ENCODE measurements around the gene GDF10. TPM values are rescaled to one million over a fixed set of nuclear protein-coding genes. Genes with fewer than 3 reads are reported as not detected.

The GDF10 gene
- total RNA-seq, 2 donors from 2014 or later, result 0.17 TPM; not detected in 1

DNA sequence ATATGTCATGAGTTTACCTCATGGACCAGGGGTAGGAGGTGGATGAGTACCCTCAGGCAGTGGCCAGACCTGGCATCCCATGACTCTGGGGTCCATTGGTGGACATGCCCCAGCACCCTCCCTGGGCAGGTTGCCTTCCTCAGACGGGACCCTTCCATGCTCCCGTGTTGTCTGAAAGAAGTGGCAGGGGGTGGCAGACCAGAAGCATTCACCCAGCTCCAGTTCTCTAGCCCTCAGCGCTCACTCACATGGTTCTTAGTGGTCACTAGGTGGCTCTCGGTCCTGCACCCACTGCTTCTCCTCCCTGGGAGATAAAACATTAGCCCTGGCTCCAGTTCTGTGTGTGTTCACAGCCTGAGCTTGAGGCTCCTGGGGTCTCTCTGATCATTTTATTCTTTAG is 54.2 kb downstream of the GDF10 start:
- Mint-ChIP-seq H3K27me3 (peaks cover 6% of the 10 kb centered on the region), H3K4me1 (no peaks in the 10 kb centered on the region), H3K27ac (peak overlapping the region; percentile 21), H3K36me3 (ENCODE audit: low read depth) (no peaks in the 10 kb centered on the region), H3K4me3 (no peak overlapping the region)
- ATAC-seq (no peak), DNase-seq (no peak)
- no peaks in the 10 kb centered on the region for H3K9me3 ChIP-seq (ENCODE audit: control insufficient read depth, low read length, poor library complexity, severe bottlenecking)

DNA sequence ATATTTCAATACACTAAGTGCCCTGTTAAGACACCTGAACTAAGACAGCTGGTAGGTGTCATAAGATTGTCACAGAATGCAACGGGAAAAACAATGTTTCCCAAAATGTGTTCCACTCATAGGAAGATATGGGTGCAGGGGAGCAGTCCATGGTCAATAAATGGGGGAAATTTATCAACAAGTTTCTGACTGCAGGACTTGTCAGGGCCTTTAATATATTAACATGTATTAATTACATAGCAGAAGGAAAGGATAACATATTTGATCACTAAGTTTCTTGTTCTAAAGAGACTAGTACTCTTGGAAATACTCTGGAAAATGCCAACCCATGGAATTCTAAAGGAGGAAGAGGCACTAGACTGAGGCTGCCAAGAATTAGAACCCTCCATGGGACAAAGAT is 54.9 kb downstream of the GDF10 start:
- ATAC-seq, result no peak
- H3K4me3 Mint-ChIP-seq, result no peak overlapping the region
- peaks cover 3% of the 10 kb centered on the region for H3K27me3 Mint-ChIP-seq
- no peaks in the 10 kb centered on the region for H3K36me3 Mint-ChIP-seq (ENCODE audit: low read depth)
- no peak overlapping the region for H3K27ac Mint-ChIP-seq
- DNase-seq, result no peak
- H3K9me3 ChIP-seq (ENCODE audit: control insufficient read depth, low read length, poor library complexity, severe bottlenecking), result no peaks in the 10 kb centered on the region
- no peaks in the 10 kb centered on the region for H3K4me1 Mint-ChIP-seq

GRCh38 chr10:47356708-47357107 is 56.7 kb downstream of the GDF10 start:
- no peaks in the 10 kb centered on the region for H3K4me1 Mint-ChIP-seq
- no peak for ATAC-seq
- no peak for DNase-seq
- H3K9me3 ChIP-seq (ENCODE audit: control insufficient read depth, low read length, poor library complexity, severe bottlenecking), result no peaks in the 10 kb centered on the region
- H3K27ac Mint-ChIP-seq, result no peak overlapping the region
- H3K4me3 Mint-ChIP-seq, result no peak overlapping the region
- H3K36me3 Mint-ChIP-seq (ENCODE audit: low read depth), result no peaks in the 10 kb centered on the region
- no peaks in the 10 kb centered on the region for H3K27me3 Mint-ChIP-seq

DNA sequence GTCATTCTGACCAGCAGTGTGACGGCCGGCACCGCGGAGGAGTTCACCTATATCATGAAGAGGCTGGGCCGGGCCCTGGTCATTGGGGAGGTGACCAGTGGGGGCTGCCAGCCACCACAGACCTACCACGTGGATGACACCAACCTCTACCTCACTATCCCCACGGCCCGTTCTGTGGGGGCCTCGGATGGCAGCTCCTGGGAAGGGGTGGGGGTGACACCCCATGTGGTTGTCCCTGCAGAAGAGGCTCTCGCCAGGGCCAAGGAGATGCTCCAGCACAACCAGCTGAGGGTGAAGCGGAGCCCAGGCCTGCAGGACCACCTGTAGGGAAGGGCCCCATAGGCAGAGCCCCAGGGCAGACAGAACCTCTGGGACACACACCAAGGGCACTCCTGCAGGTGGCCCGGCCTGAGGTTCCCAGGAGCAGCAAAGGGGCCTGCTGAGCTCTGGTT is 57.2 kb downstream of the GDF10 start:
- no peak overlapping the region for H3K27ac Mint-ChIP-seq
- DNase-seq (no peak), ATAC-seq (no peak)
- H3K9me3 ChIP-seq (ENCODE audit: control insufficient read depth, low read length, poor library complexity, severe bottlenecking), result no peaks in the 10 kb centered on the region
- H3K4me1 Mint-ChIP-seq, result no peaks in the 10 kb centered on the region
- no peaks in the 10 kb centered on the region for H3K27me3 Mint-ChIP-seq
- H3K4me3 Mint-ChIP-seq, result no peak overlapping the region
- H3K36me3 Mint-ChIP-seq (ENCODE audit: low read depth), result no peaks in the 10 kb centered on the region

DNA sequence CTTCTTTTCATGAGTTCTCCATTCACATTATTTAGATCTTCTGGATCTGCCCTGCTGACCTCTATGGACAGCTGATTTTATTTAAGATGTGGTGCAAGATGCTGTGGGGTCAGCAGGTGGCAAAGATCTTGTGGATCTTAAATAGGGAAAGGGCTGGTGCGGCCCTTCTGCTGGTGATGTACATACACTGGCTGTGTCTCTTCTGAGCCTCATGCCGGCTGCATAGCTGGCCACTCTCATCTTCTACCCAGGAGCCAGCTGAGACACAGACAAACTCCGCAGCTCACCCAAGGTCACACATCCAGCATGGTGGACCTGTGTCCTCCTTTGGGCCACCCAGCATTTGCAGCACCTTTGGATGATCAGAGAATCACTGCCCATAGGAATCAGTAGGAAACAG is 57.9 kb downstream of the GDF10 start:
- ATAC-seq (no peak), DNase-seq (no peak)
- H3K27ac Mint-ChIP-seq, result no peak overlapping the region
- H3K36me3 Mint-ChIP-seq (ENCODE audit: low read depth), result no peaks in the 10 kb centered on the region
- no peaks in the 10 kb centered on the region for H3K9me3 ChIP-seq (ENCODE audit: control insufficient read depth, low read length, poor library complexity, severe bottlenecking)
- no peaks in the 10 kb centered on the region for H3K27me3 Mint-ChIP-seq
- no peaks in the 10 kb centered on the region for H3K4me1 Mint-ChIP-seq
- H3K4me3 Mint-ChIP-seq, result no peak overlapping the region

GRCh38 chr10:47358457-47358856 is 58.5 kb downstream of the GDF10 start:
- H3K27ac Mint-ChIP-seq, result no peak overlapping the region
- H3K4me3 Mint-ChIP-seq, result no peak overlapping the region
- no peaks in the 10 kb centered on the region for H3K4me1 Mint-ChIP-seq
- DNase-seq (no peak), ATAC-seq (no peak)
- no peaks in the 10 kb centered on the region for H3K9me3 ChIP-seq (ENCODE audit: control insufficient read depth, low read length, poor library complexity, severe bottlenecking)
- H3K27me3 Mint-ChIP-seq, result no peaks in the 10 kb centered on the region
- no peaks in the 10 kb centered on the region for H3K36me3 Mint-ChIP-seq (ENCODE audit: low read depth)

GRCh38 chr10:47359101-47359500 is 59.1 kb downstream of the GDF10 start:
- H3K4me1 Mint-ChIP-seq, result no peaks in the 10 kb centered on the region
- H3K4me3 Mint-ChIP-seq, result no peak overlapping the region
- DNase-seq (no peak), ATAC-seq (no peak)
- H3K27ac Mint-ChIP-seq, result peak overlapping the region; percentile 49
- no peaks in the 10 kb centered on the region for H3K9me3 ChIP-seq (ENCODE audit: control insufficient read depth, low read length, poor library complexity, severe bottlenecking)
- H3K27me3 Mint-ChIP-seq, result peaks cover 3% of the 10 kb centered on the region
- no peaks in the 10 kb centered on the region for H3K36me3 Mint-ChIP-seq (ENCODE audit: low read depth)

DNA sequence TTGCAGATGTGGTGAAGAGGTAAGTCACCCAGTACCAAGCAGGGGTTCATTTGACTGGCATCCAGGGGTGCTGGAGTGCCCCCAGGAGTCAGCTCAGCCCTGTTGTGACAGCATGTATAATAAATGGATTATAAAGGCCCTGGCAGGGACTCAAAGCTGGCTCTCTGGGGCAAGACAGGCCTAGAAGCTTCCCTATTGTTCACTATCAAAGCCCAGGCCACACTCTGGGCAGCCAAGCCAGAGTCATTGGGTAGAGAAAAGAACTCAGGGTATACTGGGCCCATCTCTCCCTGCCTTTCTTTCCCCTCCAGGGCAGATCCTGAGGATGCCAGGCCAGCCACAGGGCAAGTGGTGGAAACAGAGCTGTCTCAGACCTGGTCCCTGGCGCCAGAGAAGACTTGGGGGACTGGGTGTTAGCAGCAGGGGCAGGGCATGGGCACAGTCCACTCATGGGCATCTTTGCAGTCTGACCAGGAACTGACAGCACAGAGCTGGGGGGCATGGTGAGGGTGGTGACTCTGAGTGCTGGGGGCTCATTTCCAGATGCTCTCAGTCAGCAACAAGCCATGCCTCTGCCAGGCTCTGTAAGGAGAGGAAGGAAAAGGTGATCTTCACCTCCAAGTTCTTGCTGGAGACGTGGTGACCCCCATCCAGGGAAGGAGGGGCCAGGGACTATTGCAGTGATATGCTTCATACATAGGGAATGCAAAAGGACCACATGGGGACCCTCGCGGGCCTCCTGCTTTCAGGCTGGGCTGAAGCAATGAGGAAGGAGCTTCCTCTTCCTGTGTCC is 59.8 kb downstream of the GDF10 start:
- H3K9me3 ChIP-seq (ENCODE audit: control insufficient read depth, low read length, poor library complexity, severe bottlenecking), result no peaks in the 10 kb centered on the region
- Mint-ChIP-seq H3K36me3 (ENCODE audit: low read depth) (no peaks in the 10 kb centered on the region), H3K27me3 (peaks cover 7% of the 10 kb centered on the region), H3K27ac (peak overlapping the region; percentile 49), H3K4me3 (no peak overlapping the region), H3K4me1 (no peaks in the 10 kb centered on the region)
- no peak for ATAC-seq
- no peak for DNase-seq

GRCh38 chr10:47360419-47361040 is 60.5 kb downstream of the GDF10 start:
- Mint-ChIP-seq H3K27ac (no peak overlapping the region), H3K4me1 (no peaks in the 10 kb centered on the region), H3K36me3 (ENCODE audit: low read depth) (no peaks in the 10 kb centered on the region), H3K27me3 (peaks cover 12% of the 10 kb centered on the region), H3K4me3 (no peak overlapping the region)
- H3K9me3 ChIP-seq (ENCODE audit: control insufficient read depth, low read length, poor library complexity, severe bottlenecking), result no peaks in the 10 kb centered on the region
- DNase-seq, result no peak
- ATAC-seq, result no peak

GRCh38 chr10:47361293-47361692 is 61.3 kb downstream of the GDF10 start:
- Mint-ChIP-seq H3K36me3 (ENCODE audit: low read depth) (no peaks in the 10 kb centered on the region), H3K27me3 (peaks cover 20% of the 10 kb centered on the region), H3K4me1 (peaks cover 4% of the 10 kb centered on the region), H3K27ac (no peak overlapping the region), H3K4me3 (no peak overlapping the region)
- ATAC-seq (no peak), DNase-seq (no peak)
- no peaks in the 10 kb centered on the region for H3K9me3 ChIP-seq (ENCODE audit: control insufficient read depth, low read length, poor library complexity, severe bottlenecking)

GRCh38 chr10:47362199-47362598 is 62.2 kb downstream of the GDF10 start:
- Mint-ChIP-seq H3K27ac (no peak overlapping the region), H3K27me3 (peaks cover 20% of the 10 kb centered on the region), H3K36me3 (ENCODE audit: low read depth) (no peaks in the 10 kb centered on the region), H3K4me3 (no peak overlapping the region), H3K4me1 (peaks cover 4% of the 10 kb centered on the region)
- no peaks in the 10 kb centered on the region for H3K9me3 ChIP-seq (ENCODE audit: control insufficient read depth, low read length, poor library complexity, severe bottlenecking)
- DNase-seq (no peak), ATAC-seq (no peak)

Data from T-helper 17 cell (primary cell).